Endothelial cell (in vitro differentiated cells): ENCODE measurements around the gene SNTA1. TPM values are rescaled to one million over a fixed set of nuclear protein-coding genes. Genes with fewer than 3 reads are reported as not detected.

Source experiments
- DNase-seq: peaks from one replicate; pipeline ENCODE4 v3.0.0; 2021; ENCODE audit warnings: low spot score
- H3K27ac Mint-ChIP-seq: one replicate; pipeline ENCODE4 v1.8.0; 2021; ENCODE audit warnings: mixed read lengths, inconsistent platforms; ENCODE audit not compliant: unreplicated experiment
- H3K27me3 Mint-ChIP-seq: one replicate; pipeline ENCODE4 v1.8.0; 2021; ENCODE audit warnings: mild to moderate bottlenecking, moderate library complexity, mixed read lengths, inconsistent platforms; ENCODE audit not compliant: unreplicated experiment
- H3K36me3 Mint-ChIP-seq: one replicate; pipeline ENCODE4 v1.8.0; 2021; ENCODE audit warnings: mild to moderate bottlenecking, low read depth, mixed read lengths, inconsistent platforms; ENCODE audit not compliant: unreplicated experiment
- H3K4me1 Mint-ChIP-seq: one replicate; pipeline ENCODE4 v1.8.0; 2021; ENCODE audit warnings: mild to moderate bottlenecking, mixed read lengths, inconsistent platforms; ENCODE audit not compliant: unreplicated experiment
- H3K4me3 Mint-ChIP-seq: one replicate; pipeline ENCODE4 v1.8.0; 2021; ENCODE audit warnings: mild to moderate bottlenecking, mixed read lengths, inconsistent platforms; ENCODE audit not compliant: unreplicated experiment
- H3K9me3 Mint-ChIP-seq: one replicate; pipeline ENCODE4 v1.8.0; 2021; ENCODE audit warnings: mixed read lengths, inconsistent platforms; ENCODE audit not compliant: unreplicated experiment
- CTCF ChIP-seq: fragments of 200-600 bp; sonication (generic); IDR thresholded peaks from one replicate; pipeline ENCODE4 v1.5.0; 2021; ENCODE audit warnings: antibody characterized with exemption; ENCODE audit not compliant: unreplicated experiment
- total RNA-seq: library from RNA; stranded (reverse); fragmentation: NEBNext Ultra II Directional; extraction: Animal tissue kit (Norgen Biotek cat#: 25700); gene quantifications from one replicate; pipeline ENCODE4 v1.2.1, GENCODE V29; 2021; ENCODE audit not compliant: unreplicated experiment

SNTA1 gene
- total RNA-seq, 1 donor from 2014 or later = 1.6 TPM

GRCh38 chr20:33370291-33370690, 73.3 kb downstream of the SNTA1 start:
- no peak for DNase-seq
- no peaks in the 10 kb centered on the region for H3K9me3 Mint-ChIP-seq
- no peak overlapping the region for H3K27ac Mint-ChIP-seq
- TF ChIP-seq CTCF = no peak
- peaks cover 18% of the 10 kb centered on the region for H3K36me3 Mint-ChIP-seq
- no peak overlapping the region for H3K4me3 Mint-ChIP-seq
- no peaks in the 10 kb centered on the region for H3K27me3 Mint-ChIP-seq
- H3K4me1 Mint-ChIP-seq = no peaks in the 10 kb centered on the region

GRCh38 chr20:33362898-33363297, 80.7 kb downstream of the SNTA1 start:
- Mint-ChIP-seq H3K9me3 (no peaks in the 10 kb centered on the region), H3K27me3 (peaks cover 2% of the 10 kb centered on the region), H3K4me3 (no peak overlapping the region), H3K4me1 (no peaks in the 10 kb centered on the region), H3K36me3 (peaks cover 23% of the 10 kb centered on the region), H3K27ac (no peak overlapping the region)
- DNase-seq = no peak
- no peak for TF ChIP-seq CTCF

- Mint-ChIP-seq H3K27ac (no peak overlapping the region), H3K9me3 (no peaks in the 10 kb centered on the region), H3K36me3 (peaks cover 20% of the 10 kb centered on the region), H3K4me3 (peak overlapping the region; percentile 66), H3K27me3 (peaks cover 2% of the 10 kb centered on the region), H3K4me1 (no peaks in the 10 kb centered on the region)
- DNase-seq = no peak
- TF ChIP-seq CTCF = no peak
Measured at GRCh38 chr20:33359399-33360261, 83.9 kb downstream of the SNTA1 start.

Other genes starting within 250 kb of the SNTA1 start
- gene BPIFA3, start 226.4 kb downstream of the SNTA1 start, total RNA-seq = not detected
- gene BPIFA1, start 207.8 kb downstream of the SNTA1 start, total RNA-seq = not detected
- gene BPIFB1, start 160.5 kb downstream of the SNTA1 start, total RNA-seq = not detected
- 42.7 TPM for gene CDK5RAP1, start 42.2 kb downstream of the SNTA1 start, total RNA-seq
- gene CBFA2T2, start 46.3 kb upstream of the SNTA1 start, total RNA-seq = 17.5 TPM
- gene C20orf144, start 218.6 kb upstream of the SNTA1 start, total RNA-seq = not detected
- gene ACTL10, start 223.2 kb upstream of the SNTA1 start, total RNA-seq = not detected
- gene NECAB3, start 230.7 kb upstream of the SNTA1 start, total RNA-seq = 9.8 TPM
- gene E2F1, start 242.6 kb upstream of the SNTA1 start, total RNA-seq = 6.7 TPM